Esophagus squamous epithelium (tissue), 5 donors: ENCODE results near the gene RAB36. TPM values are rescaled to one million over a fixed set of nuclear protein-coding genes. Genes with fewer than 3 reads are reported as not detected.

Source experiments
- DNase-seq: peaks from one replicate; lab custom pipeline; 2025; lab: John Stamatoyannopoulos, UW
- H3K27ac ChIP-seq, 4 donors: fragments of 200-600 bp; sonication (generic); one replicate each; pipeline ENCODE4 v1.5.1; 2016 to 2019; ENCODE audit warnings: mild to moderate bottlenecking in 1 of 4
- H3K27me3 ChIP-seq, 4 donors: fragments of 200-600 bp; sonication (generic); 1 replicate in 3 of 4; 2 replicates in 1 of 4; pipeline versions ENCODE4 v1.5.1 to v1.6.0; 2017 to 2021; ENCODE audit warnings: antibody characterized with exemption in 1 of 4
- H3K36me3 ChIP-seq, 3 donors: fragments of 200-600 bp; sonication (generic); one replicate each; pipeline ENCODE4 v1.5.1; 2016 to 2019
- H3K4me1 ChIP-seq, 3 donors: fragments of 200-600 bp; sonication (generic); one replicate each; pipeline ENCODE4 v1.5.1; 2017 to 2019
- H3K4me3 ChIP-seq, 4 donors: fragments of 200-600 bp; sonication (generic); 1 replicate in 3 of 4; 2 replicates in 1 of 4; pipeline ENCODE4 v1.5.1; 2016 to 2019; ENCODE audit warnings: mild to moderate bottlenecking in 2 of 4, moderate library complexity in 1 of 4
- H3K9me3 ChIP-seq, 3 donors: fragments of 200-600 bp; sonication (generic); one replicate each; pipeline ENCODE4 v1.5.1; 2016 to 2019
- CTCF ChIP-seq, 6 experiments: fragments of 450-650 bp in 4 of 6; fragments of 200-600 bp in 2 of 6; sonication (generic) in 2 of 6; IDR thresholded peaks; one replicate each; pipeline ENCODE4 v1.5.1; 2016 to 2019; ENCODE audit warnings: antibody characterized with exemption in 6 of 6, mild to moderate bottlenecking in 4 of 6, moderate library complexity in 4 of 6
- POLR2A ChIP-seq, 4 donors: fragments of 450-650 bp; IDR thresholded peaks; one replicate each; pipeline ENCODE4 v1.6.1; 2017; ENCODE audit warnings: antibody characterized with exemption in 4 of 4, mild to moderate bottlenecking in 4 of 4, moderate library complexity in 3 of 4
- WGBS, 2 donors: methylation state at CpG; one replicate each; pipeline ENCODE4 v1.1.5; 2018; 5-methylcytosine and 5-hydroxymethylcytosine counted together
- intact Hi-C: fragments of 100-400 bp; cut with DNase I; formaldehyde crosslinking; loops from one replicate; pipeline ENCODE4 v1.15.0; 2022
- total RNA-seq, 4 donors: library from RNA; depleted of rRNA; stranded (reverse); fragments of >200 nt; gene quantifications; one replicate each; pipeline ENCODE4 v1.1.0, GENCODE V29; 2016
- donor health status: DM: yes; HTN: yes; CAD: no.

RAB36 gene
- total RNA-seq, 4 donors from 2014 or later = 1.4 to 3.9 (median 2.3) TPM

GRCh38 chr22:23117891-23118646, 27.2 kb upstream of the RAB36 start:
- Histone ChIP-seq H3K9me3 (no peaks in the 10 kb centered on the region), H3K27me3 (no peaks in the 10 kb centered on the region), H3K4me1 (no peaks in the 10 kb centered on the region), H3K27ac (no peak overlapping the region), H3K4me3 (no peak overlapping the region), H3K36me3 (no peaks in the 10 kb centered on the region)
- 60 to 73% methylated on average over 2 of the region's 15 CpGs for WGBS, 2 donors
- TF ChIP-seq POLR2A (IDR thresholded peaks at IDR 0.05) = no peak
- TF ChIP-seq CTCF (IDR thresholded peaks at IDR 0.05) = no peak
- intact Hi-C loops = no loop called here
- no peak for DNase-seq

- no peak for DNase-seq
- intact Hi-C loops = no loop called here
- Histone ChIP-seq H3K9me3 (no peaks in the 10 kb centered on the region), H3K27me3 (no peaks in the 10 kb centered on the region), H3K4me1 (no peaks in the 10 kb centered on the region), H3K36me3 (no peaks in the 10 kb centered on the region), H3K4me3 (no peak overlapping the region), H3K27ac (no peak overlapping the region)
- no peak for TF ChIP-seq CTCF (IDR thresholded peaks at IDR 0.05)
- 87 to 88% methylated on average over 3 to 6 of the region's 7 CpGs for whole genome bisulfite sequencing, 2 donors
Measured at GRCh38 chr22:23118647-23119493, 26.4 kb upstream of the RAB36 start.

GRCh38 chr22:23119494-23120414, 25.5 kb upstream of the RAB36 start:
- Histone ChIP-seq H3K4me1 (no peaks in the 10 kb centered on the region), H3K4me3 (no peak overlapping the region), H3K9me3 (no peaks in the 10 kb centered on the region), H3K27me3 (no peaks in the 10 kb centered on the region), H3K27ac (no peak overlapping the region), H3K36me3 (no peaks in the 10 kb centered on the region)
- 50 to 75% methylated on average over 7 to 15 of the region's 15 CpGs for WGBS, 2 donors
- DNase-seq = no peak
- intact Hi-C loops = loop anchor here (5.0 kb wide), 1 partner anchor 157 kb away; no protein-coding TSS in a partner anchor
- TF ChIP-seq POLR2A (IDR thresholded peaks at IDR 0.05) (no peak), CTCF (IDR thresholded peaks at IDR 0.05) (no peak)

- intact Hi-C loops = loop anchor here (5.0 kb wide), 1 partner anchor 158 kb away; no protein-coding TSS in a partner anchor
- Histone ChIP-seq H3K4me1 (no peaks in the 10 kb centered on the region), H3K27ac (no peak overlapping the region), H3K27me3 (no peaks in the 10 kb centered on the region), H3K9me3 (no peaks in the 10 kb centered on the region), H3K4me3 (no peak overlapping the region), H3K36me3 (no peaks in the 10 kb centered on the region)
- WGBS, 2 donors = 92 to 93% methylated on average over 3 to 6 of the region's 7 CpGs
- no peak for DNase-seq
- TF ChIP-seq POLR2A (IDR thresholded peaks at IDR 0.05) (no peak), CTCF (IDR thresholded peaks at IDR 0.05) (no peak)
Measured at GRCh38 chr22:23120415-23120899, 24.8 kb upstream of the RAB36 start.
